Stimulated activated CD8-positive, alpha-beta memory T cell treated with anti-CD3 and anti-CD28 coated beads, Interleukin-12 subunit alpha, Interleukin-12 subunit beta, amount 100 ng/mL, for 24 hours (primary cell): Measurements from ENCODE around the gene ARHGEF26.
"Not testable (repeated sequence)": the region's sequence is repeated elsewhere in the genome, so short reads cannot be mapped to it uniquely, and the experiment has no call there.

ENCODE experiments used
- DNase-seq: peaks from one replicate; pipeline ENCODE4 v3.0.0-alpha.2; 2020; ENCODE audit errors: extremely low read depth

ARHGEF26 gene, protein sequence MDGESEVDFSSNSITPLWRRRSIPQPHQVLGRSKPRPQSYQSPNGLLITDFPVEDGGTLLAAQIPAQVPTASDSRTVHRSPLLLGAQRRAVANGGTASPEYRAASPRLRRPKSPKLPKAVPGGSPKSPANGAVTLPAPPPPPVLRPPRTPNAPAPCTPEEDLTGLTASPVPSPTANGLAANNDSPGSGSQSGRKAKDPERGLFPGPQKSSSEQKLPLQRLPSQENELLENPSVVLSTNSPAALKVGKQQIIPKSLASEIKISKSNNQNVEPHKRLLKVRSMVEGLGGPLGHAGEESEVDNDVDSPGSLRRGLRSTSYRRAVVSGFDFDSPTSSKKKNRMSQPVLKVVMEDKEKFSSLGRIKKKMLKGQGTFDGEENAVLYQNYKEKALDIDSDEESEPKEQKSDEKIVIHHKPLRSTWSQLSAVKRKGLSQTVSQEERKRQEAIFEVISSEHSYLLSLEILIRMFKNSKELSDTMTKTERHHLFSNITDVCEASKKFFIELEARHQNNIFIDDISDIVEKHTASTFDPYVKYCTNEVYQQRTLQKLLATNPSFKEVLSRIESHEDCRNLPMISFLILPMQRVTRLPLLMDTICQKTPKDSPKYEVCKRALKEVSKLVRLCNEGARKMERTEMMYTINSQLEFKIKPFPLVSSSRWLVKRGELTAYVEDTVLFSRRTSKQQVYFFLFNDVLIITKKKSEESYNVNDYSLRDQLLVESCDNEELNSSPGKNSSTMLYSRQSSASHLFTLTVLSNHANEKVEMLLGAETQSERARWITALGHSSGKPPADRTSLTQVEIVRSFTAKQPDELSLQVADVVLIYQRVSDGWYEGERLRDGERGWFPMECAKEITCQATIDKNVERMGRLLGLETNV

DNA sequence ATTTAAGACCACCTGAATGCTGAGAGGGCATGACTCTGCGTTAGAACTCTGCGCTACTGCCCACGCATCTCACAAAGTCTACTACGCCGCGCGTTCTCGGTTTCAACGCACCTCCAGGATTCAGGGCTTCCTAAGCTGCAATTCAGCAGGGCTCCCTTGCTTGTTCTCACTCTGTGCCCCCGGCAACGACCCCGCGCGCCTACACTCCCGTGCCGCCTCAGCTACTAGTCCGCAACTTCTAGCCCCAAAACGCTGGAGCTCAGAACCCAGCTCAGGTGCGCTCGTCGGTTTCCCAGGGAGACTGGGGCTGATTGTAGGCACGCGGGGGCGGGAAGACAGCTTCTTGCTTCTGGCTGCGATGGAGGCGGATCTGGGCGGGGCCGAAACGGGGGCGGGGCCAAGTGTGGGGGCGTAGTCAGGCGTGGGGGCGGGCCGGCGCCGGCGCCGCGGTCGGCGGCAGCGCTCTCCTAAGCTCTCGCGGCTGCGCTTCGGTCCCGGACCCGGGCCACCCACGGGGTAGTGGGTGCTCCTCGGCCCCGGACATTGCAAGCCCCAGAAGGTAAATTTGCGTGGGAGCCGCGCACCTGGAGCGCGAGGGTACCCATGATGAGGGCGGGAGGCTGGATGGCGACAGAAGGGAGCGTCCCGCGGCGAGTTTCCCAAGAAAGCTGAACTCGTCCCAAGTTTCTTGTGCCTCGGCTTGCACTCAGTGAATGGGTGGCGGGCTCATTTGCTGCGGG is at the start of gene ARHGEF26:
TSS of gene ARHGEF26 (plus strand) at position 430 of the 740 bp plus-strand sequence. CDS start 603 bp downstream, outside the sequence.
- no peak for DNase-seq

DNA sequence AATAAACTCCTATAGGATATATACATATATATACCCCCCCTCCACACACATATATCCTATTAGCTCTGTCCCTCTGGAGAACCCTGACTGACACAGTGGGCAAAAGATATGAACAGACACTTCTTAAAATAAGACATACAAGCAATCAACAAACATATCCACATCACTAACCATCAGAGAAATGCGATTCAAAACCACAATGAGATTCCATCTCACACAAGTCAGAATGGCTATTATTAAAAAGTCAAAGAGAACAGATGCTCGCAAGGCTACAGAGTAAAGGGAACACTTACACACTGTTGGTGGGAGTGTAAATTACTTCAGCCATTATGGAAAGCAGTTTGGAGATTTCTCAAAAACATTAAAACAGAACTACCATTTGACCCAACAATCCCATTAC is 46.2 kb upstream of the ARHGEF26 start:
- no peak for DNase-seq

DNA sequence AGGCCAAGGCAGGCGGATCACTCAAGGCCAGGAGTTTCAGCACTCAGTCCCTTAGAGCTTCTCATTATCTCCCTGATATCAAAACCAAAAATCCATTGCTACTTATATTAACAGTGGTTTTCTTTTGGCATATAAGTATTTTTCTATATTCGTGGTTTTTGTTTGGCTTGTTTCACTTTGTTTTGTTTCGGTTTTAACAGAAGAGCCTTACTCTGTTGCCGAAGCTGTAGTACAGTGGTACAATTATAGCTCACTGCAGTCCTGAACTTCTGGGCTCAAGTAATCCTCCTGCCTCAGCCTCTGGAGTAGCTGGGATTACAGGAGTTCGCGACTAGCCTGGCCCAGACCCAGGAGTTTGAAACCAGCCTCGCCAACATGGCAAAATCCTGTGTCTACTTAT is 42.5 kb upstream of the ARHGEF26 start:
- no peak for DNase-seq

DNA sequence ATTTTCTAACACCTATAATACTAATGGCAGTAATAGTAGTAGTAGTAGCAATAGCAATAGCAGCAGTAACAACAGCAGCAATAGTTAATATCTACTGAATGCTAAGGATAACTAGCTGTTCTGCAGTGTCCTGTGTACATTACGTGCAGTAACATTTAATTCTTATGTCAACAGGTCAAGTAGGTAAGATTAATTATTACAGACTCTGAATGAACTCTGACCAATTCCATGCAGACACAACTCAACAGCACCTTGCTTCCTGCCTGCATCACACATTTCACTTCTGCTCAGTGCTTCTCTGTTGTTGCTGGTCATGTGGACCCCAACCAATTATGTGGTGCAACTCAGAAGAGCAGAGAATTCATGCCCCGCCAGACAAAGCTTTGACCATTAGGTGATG is 39.9 kb upstream of the ARHGEF26 start:
- DNase-seq = no peak

DNA sequence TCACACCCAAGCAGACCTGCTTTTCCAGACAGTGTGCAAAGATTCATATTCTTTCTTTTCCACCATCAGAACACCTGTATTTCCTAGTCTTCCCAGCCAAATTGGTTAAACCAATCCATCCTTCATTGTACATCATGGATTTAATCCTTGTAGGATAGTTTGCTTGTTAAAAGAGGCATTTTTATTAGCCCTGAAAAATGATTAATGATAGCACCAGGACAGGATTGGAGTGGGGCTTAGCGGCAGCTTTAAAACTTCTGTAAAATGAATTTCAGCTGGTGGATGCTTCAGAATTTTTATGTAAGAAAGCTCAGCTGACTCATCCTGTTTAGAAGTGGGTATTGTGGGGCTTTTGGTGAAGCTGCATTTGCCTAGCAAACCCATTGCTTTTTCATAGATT is 36.1 kb upstream of the ARHGEF26 start:
- DNase-seq = no peak

DNA sequence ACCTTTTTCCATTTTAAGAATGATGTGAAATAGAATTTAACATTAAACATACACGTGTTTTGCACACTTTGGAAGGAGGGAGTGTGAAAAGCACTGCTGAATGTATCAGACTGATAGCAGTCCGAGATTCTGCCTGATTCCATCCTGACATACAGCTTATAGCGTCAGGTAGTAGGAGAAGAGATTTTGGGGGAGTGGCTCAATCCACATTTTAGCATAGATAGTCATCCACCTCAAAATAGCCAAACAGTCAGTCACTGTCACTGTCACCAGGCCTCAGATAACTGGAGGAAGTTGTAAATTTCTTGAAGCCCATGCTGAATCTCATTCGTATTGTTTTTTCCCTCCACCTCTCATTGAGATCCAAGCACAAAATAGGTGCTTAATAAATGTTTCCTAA is 35.4 kb upstream of the ARHGEF26 start:
- DNase-seq = no peak

DNA sequence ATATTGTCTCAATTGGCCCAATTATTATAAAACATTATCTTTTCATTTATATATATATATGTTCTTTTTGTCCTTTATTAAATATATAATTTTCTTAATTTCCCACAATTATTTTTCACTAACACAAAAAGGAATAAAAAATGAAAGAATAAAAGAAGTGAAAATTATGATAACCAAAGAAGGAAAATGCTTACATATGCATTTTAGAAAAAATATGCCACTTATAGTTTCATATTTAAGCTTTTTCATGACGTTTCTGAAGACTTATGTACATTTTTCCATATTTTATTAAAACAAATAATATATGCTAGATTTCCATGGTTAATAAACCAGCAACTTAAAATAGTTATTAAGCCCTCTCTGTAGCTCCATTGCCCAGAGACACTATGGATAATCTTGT is 34.9 kb upstream of the ARHGEF26 start:
- no peak for DNase-seq

DNA sequence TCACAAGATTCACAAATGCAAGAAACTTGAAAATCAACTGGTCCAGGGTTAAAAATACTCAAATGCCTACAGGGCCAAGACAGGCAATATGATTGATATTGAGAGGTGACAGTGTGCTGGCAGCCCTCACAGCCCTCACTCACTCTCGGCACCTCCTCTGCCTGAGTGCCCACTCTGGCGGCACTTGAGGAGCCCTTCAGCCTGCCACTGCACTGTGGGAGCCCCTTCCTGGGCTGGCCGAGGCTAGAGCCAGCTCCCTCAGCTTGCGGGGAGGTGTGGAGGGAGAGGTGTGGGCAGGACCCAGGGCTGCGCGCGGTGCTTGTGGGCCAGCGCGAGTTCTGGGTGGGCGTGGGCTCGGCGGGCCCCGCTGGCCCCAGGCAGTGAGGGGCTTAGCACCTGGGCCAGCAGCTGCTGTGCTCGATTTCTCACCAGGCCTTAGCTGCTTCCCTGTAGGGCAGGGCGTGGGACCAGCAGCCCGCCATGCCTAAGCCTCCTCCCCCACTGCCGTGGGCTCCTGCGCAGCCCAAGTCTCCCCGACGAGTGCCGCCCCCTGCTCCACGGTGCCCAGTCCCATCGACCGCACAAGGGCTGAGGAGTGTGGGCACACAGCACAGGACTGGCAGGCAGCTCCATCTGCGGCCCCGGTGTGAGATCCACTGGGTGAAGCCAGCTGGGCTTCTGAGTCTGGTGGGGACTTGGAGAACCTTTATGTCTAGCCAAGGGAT is 33.3 kb upstream of the ARHGEF26 start:
- not testable (repeated sequence) for DNase-seq

DNA sequence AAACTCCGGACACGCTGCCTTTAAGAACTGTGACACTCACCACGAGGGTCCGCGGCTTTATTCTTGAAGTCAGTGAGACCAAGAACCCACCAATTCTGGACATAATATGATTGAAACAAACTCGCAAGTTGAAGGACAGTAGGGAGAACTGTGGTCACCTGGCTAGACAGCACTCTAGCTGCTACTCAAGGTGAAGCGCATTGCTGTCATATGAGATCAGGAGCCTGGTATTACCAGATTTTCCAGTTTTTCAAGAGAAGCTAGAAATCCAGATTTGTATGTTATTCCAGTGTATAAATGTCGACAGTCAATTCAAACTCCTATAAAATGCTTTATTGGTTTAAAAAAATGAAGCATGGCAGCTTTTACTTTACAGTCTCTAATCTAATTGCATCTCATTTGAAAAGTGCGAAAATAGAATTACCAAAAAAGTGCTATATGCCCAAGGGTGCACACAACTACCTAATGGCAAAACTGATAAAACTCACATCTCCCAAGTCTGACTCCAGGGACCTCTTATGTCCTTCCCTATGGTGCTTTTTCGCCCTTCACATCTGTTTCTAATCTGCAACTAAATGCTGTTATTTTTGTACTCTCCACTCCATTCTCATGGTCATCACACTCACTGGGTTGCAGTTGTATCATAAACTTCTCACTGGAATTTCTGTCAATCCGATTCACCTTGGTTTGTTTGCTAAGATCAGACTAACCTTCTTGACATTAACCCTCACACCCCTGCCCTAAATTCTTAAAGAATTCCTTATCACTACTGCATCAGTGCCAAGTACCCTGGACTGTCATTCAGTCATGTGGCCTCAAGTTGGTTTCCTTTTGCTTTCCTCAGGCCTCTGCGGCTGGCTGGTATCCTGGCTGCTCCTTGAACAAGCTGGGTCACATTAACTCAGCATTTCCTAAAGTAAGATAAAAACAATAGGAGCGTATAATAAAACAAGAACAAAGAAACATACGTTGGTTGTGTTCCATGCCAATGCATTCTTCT is 31.5 kb upstream of the ARHGEF26 start:
- DNase-seq = no peak

DNA sequence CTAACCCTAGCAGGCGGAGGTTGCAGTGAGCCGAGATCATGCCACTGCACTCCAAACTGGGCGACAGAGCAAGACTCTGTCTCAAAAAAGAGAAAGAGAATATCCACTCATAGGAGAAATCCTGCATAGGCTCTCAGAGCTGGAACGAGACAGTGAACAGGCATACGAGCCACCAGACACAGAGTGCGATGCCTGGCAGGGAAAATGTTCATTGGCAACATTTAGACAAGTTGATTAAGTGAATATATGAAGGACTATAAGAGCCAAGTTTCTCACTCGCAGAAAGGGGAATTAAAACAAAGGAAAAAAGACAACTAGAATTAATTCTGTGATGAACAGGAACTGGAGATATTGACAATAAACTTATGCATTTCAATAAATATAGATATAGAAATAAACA is 27.1 kb upstream of the ARHGEF26 start:
- DNase-seq = no peak

DNA sequence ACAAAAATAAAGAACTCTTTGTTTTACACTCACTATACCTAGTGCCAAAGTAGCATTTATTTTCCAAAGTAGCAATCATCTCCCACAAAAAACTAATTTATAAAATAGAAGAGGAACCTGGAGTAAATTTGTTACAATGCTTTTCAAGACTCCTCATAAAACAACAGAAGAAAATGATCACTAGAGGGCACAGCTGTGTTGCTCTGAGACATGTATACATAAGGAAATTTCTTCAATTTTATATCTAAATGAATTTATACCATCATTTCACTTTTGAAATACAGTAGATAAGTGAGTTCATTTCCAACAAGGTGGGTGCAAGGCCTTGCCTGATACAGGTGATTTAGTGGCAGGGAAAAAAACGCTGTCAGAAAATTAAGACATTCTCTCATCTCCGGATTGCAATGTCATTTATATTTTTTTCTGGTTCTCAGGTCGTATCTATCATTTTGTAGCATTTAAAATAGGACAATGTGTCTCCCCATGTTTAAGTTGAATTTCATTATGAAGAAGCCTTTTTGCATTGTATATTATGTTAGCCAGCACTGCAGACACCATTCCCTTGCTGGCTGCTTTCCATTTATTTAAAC is 25.3 kb upstream of the ARHGEF26 start:
- no peak for DNase-seq

DNA sequence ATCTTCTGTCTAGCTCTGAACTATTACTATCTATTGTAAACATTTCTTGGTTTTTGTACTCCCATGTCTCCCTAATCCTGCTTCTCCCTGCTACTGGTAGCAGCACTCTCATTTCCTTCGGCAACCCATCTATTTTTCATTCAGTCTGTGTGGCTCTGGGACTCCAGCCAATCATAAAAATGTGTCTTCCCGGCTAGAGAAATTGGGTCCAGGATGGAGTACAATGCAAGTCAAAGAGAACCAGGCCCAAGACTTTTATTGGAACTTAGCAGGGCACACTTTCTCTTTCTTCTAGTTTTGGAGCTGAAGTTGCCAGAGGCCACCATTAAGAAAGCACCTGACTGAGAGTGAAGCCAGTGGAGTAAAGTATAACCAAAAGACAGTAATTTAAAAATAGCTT is 22.8 kb upstream of the ARHGEF26 start:
- no peak for DNase-seq

DNA sequence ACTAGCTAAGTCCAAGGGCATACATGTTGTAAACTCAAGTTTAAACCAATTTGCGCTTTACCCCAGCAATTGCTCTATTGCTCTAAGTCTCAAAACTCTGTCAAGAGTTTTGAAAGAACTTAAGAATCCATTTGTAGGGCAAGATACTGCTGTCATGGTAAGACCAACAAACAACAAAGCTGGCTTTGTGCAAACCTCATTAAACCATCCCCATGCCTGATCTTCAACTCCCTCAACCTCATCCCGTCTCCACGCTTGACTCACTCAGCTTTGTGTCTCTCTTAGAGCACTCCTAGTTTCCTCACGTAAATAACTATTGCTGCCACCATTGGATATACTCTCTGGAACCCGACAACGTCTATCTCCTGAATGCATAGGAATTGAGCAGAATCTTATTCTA is 20.6 kb upstream of the ARHGEF26 start:
- DNase-seq = no peak

DNA sequence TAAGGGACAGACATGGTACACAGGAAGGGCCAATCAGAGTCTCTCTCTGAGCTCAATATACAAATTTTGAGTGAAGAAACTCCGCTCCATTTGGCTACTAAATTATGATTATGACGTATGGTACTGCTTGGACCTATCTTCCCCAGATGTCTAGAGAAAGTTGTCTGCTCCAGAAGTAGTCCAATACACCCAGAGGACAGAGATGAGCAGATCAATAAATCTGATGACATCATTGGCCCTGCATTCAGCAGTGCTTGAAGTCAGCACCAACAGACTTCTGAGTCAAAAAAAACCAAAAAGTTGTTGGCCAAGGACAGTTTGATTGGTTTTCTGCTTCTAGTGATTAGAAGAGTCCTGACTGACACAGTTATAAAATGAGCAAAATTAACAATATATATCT is 19.9 kb upstream of the ARHGEF26 start:
- DNase-seq = no peak

DNA sequence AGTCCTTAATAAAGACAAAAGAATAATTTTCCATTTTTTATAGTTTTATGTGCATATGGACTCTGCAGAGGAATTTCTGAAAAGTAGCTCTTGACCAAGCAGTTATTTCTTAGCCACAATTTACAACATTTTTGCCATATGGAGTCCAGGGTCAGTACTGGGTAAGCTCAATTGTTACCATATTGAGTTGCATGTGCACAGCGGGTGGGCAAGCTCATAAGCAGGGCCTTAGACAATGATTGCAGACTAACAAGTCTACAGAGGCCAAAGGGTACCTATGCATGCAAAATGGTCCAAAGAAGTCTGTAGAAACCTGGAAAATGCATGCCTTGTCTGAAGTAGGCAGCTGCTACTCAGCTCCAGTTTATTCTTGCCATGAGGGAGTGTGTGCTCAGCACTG is 19.0 kb upstream of the ARHGEF26 start:
- DNase-seq = no peak

DNA sequence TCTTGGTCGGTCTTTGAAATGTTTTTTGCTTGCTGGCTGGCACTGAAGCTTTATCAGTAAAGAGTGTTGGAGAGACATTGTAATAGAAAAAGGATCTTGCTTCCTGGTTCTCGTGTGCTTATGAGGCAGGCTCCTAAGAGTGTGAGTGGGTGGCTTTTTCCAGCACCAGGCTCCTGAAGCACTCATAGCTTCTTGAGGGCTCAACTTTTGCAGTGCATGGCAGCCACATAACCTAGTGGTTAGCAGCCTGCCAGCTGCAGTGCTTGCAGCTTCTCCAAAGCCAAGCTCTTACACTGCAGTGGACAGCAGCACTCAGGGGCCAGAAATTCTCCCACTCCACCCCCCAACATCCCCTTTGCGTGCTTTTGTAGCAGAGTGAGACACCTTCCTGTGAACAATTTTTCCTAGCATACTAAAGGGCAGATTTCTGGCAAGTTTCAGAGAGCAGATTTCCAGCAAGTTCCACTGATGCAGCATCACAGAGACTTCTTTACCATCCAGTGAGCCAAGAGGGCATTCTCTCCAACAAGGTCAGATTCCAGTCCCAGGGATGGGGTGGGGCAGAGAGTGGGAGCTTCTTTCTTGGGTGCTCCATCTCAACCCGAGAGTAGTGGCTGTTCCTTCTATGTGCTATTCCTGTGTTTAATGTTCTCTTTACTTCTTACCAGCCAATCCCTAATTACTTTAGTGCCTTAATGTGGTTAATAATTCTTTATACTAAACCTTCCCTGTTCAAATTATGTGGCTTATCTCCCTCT is 15.8 kb upstream of the ARHGEF26 start:
- no peak for DNase-seq

DNA sequence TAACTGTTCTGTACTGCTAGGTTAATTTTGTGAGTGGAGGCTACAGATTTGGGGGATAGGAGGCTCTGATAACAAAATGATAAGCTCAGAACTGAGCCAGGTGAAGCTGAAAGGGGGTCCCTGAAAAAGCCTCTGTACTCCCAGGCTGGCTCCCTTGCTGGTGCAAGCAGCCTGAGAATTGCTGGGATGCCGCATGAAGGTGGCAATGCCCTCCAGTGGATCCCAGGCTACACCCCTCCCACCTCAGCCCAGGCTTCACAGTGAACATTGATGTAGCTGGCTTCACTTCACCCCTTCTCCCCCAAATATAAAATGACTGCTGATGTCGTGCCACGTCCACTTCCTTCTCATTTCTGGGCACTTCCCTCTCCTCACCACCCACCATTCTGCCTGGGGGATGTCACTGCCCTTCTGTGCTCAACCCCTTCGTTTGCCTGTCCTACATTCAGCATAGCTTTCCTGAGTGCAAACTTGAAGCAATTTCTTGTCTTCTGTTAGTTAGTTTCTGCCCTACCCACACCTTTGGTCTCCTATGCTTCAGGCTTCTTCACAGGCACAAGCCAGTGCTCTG is 9.7 kb upstream of the ARHGEF26 start:
- DNase-seq = no peak

DNA sequence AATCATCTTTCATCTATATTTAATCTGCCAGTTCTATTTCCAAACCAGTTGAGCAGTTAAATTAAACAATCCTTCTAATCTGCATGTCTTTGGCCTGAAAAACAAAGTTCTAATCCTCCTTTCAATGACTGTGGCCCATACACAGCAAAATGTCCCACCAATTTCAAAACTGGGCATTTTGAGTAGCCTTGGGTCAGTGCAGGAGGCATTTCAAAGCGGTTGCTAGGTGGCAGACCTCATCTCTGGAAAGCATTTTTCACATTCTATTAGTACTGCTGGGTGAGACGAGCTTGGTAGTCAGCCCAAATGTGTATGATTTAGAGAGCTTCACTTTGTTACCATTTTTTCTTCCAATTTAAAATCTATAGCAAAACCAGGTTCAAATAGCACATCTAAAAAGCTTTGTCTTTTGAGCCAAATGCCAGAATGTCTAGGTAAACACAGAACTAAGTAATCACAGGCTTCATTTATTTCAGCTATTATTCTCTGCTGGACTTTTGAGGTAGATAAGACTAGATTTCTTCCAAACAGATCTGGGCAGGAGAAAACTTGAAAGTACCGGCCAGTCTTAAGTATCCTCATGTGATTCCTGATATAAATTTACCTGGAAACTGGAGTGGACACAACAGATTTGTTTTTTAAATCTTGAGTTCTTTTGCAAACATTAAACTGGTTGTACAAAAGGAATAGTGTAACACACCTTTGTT is 8.9 kb upstream of the ARHGEF26 start:
- no peak for DNase-seq
